Measurements from ENCODE around the gene ASB13. TPM values are rescaled to one million over a fixed set of nuclear protein-coding genes. Genes with fewer than 3 reads are reported as not detected.

The ASB13 gene
- total and polyA plus RNA-seq, 2 of the 13 experiments (the other 11 are each of a cell fraction or from before 2014, with no cell fraction given) = 9.3 to 15.4 TPM

DNA sequence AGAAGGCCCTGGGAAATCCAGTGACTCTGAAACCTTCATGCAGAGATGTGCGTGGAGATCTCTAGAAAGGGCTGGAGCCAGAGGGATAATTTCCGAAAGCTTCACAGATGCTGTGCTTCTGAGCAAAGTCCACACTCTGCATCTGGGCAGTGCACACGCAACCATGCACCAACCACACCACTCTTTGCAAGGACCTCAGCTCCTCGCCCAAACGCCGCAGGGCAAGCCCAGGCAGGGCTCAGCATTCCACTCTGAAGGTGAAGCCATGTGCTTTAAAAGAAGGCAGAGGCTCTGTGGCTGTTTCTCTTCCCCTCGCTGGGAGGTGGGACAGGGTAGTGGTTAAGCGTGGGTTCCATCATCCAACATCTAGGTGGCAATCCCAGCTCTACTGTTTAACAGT, 48.4 kb downstream of the ASB13 start (continued):
- TF ChIP-seq, protein P1, sequence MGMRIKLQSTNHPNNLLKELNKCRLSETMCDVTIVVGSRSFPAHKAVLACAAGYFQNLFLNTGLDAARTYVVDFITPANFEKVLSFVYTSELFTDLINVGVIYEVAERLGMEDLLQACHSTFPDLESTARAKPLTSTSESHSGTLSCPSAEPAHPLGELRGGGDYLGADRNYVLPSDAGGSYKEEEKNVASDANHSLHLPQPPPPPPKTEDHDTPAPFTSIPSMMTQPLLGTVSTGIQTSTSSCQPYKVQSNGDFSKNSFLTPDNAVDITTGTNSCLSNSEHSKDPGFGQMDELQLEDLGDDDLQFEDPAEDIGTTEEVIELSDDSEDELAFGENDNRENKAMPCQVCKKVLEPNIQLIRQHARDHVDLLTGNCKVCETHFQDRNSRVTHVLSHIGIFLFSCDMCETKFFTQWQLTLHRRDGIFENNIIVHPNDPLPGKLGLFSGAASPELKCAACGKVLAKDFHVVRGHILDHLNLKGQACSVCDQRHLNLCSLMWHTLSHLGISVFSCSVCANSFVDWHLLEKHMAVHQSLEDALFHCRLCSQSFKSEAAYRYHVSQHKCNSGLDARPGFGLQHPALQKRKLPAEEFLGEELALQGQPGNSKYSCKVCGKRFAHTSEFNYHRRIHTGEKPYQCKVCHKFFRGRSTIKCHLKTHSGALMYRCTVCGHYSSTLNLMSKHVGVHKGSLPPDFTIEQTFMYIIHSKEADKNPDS (CRISPR knock-in tag; IDR thresholded peaks at IDR 0.05) = 0 out of 2 replicates have a peak, but pooled peaks have one; percentile 19
- TF ChIP-seq SOX13 (IDR thresholded peaks at IDR 0.05) = no peak
- no peak for TF ChIP-seq SOX13 (CRISPR knock-in tag; conservative IDR thresholded peaks at IDR 0.05 in 1 of 2, IDR thresholded peaks at IDR 0.05 in 1 of 2)

DNA sequence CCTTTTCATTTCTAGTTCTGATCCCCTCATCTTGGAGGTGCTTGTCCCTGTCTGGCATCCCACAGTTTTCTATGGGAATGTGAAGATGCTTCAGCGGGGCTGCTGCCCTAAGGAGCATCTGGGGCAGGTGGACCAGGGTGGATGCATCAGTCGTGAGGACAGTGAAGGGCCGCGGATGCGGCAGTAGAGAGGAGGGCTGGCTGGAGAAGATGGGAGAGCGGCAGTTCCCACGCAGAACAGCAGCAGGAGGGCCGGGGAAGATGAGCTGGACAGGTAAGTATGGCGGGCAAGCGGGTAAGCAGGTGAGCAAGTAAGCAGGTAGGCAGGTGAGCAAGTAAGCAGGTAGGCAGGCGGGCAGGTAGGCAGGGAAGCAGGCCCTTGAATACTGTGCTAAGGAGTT, 48.9 kb downstream of the ASB13 start:
- TF ChIP-seq MED1 (CRISPR knock-in tag; IDR thresholded peaks at IDR 0.05) (no peak), ARID5B (CRISPR knock-in tag; IDR thresholded peaks at IDR 0.05) (no peak)
- Histone ChIP-seq H3K27ac (ENCODE audit: extremely low read length, insufficient read depth, low read length) (no peak overlapping the region), H3K4me2 (ENCODE audit: low read depth, low read length) (no peak overlapping the region), H2AFZ (ENCODE audit: low read length) (no peak overlapping the region), H3K27me3 (ENCODE audit: control insufficient read depth in 1 of 2, insufficient read depth in 2 of 2, low read length in 2 of 2) (no peaks in the 10 kb centered on the region), H3K9ac (ENCODE audit: insufficient read depth, low read depth, low read length) (no peak overlapping the region), H3K9me3 (ENCODE audit: low read length) (no peaks in the 10 kb centered on the region), H3K79me2 (ENCODE audit: insufficient read depth, low read length) (no peaks in the 10 kb centered on the region), H4K20me1 (ENCODE audit: insufficient read depth, low read length) (no peaks in the 10 kb centered on the region), H3K36me3 (replicated peaks in 1 of 2; ENCODE audit: control insufficient read depth in 1 of 2, insufficient read depth in 2 of 2, low read length in 2 of 2) (no peaks in the 10 kb centered on the region), H3K4me3 (replicated peaks in 1 of 3; ENCODE audit: insufficient read depth in 1 of 3, low read depth in 2 of 3, low read length in 3 of 3) (no peak overlapping the region), H3K4me1 (ENCODE audit: insufficient read depth, low read length) (peaks cover 73% of the 10 kb centered on the region)
- BruUV-seq (replicated peaks) = no TSS peak
- in situ Hi-C loops (cut with HindIII; ENCODE audit: extremely low pct_ligation_motif_present, low pct_unique_long_range_greater_than_20kb) = loop anchor here (25.0 kb wide), 1 partner anchor 805 kb away; no protein-coding TSS in a partner anchor
- ChIA-PET CTCF (ENCODE audit: low intra/inter-chr PET ratio, low total read pairs) (no interaction called here), POLR2A (interaction anchor here (0.8 kb wide), 1 partner anchor 171 kb away, joined by 3 read pairs; no protein-coding TSS in a partner anchor)
- intact Hi-C loops (cut with micrococcal nuclease; ENCODE audit: unreplicated experiment) = no loop called here
- ATAC-seq (no peak), DNase-seq (ENCODE audit: low spot score) (no peak), FAIRE-seq (no peak)
- 93% methylated on average over 11 of the region's 11 CpGs for WGBS (ENCODE audit: low lambda C conversion rate)
